HG02610 (cell line): ENCODE results near the gene DLL1.
A peak's percentile ranks its signal among the peaks of the same experiment; 100 is the strongest.

Experiments used
- ATAC-seq: cut with Tn5 transposase; IDR thresholded peaks from one replicate; pipeline ENCODE4 v1.9.1; 2021; ENCODE audit warnings: mild to moderate bottlenecking, moderate library complexity; ENCODE audit not compliant: unreplicated experiment

Gene DLL1

DNA sequence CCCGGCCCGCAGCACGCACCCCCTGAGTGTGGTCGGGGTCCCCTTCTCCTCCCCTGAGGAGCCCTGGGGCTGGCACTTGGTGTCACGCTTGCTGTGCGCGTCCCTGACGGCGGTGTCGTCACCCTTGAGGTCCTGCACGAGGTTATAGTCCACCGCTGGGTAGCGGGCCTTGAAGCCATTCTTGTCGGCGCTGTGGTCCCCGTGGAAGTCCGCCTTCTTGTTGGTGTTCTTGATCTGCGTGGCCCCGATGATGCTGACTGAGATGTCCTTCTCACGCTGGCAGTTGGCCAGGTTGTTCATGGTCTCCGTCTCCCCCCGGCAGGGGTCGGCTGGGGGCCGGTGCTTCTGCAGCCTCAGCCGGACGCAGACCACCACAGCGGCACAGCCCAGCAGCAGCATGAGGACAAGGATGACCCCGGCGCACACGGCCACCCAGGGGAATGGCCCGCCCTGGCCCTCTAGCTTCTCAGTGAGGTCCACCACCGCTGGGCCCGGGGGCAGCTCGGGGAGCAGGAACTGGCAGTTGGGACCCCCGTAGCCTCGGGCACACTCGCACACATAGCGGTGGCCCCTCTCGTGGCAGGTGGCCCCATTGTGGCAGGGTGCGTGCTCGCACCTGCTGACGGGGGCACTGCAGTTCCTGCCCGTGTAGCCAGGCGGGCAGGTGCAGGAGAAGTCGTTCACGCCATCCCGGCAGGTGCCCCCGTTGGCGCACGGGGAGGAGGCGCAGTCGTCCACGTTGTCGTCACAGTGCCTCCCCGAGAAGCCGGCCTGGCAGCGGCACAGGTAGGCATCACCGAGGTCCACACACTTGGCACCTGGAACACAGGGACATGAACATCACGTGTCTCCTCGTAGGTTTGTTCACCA, 7.4 kb downstream of the DLL1 start:
- ATAC-seq, result no peak

DNA sequence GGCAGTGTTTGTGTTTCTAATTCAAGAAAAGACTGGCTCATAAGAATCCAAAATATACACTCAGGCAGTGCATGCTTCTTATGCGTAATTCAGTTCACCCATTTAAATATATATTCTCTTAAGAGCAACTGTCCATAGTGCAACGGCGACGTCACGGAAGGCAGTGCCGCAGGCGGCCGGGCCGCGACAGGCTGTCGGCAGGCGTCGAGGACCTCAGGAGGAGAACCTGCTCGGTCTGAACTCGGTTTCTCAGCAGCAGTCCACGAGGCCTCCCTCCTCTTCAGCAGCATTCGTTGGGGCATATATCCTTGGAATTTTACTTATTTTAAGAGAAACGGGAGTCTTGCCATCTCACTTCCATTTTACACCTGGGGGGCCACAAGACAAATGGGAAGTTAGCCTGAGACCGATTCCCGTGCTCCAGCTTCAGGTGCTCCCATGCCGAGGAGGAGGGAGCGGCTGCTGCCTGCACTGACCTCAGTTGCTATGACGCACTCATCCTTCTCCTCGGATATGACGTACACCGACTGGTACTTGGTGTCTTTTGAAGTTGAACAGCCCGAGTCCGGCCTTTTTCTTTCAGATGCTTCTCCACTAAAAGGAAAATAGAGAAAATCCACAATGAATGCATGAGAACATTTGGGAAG, 8.2 kb downstream of the DLL1 start:
- ATAC-seq, result no peak

DNA sequence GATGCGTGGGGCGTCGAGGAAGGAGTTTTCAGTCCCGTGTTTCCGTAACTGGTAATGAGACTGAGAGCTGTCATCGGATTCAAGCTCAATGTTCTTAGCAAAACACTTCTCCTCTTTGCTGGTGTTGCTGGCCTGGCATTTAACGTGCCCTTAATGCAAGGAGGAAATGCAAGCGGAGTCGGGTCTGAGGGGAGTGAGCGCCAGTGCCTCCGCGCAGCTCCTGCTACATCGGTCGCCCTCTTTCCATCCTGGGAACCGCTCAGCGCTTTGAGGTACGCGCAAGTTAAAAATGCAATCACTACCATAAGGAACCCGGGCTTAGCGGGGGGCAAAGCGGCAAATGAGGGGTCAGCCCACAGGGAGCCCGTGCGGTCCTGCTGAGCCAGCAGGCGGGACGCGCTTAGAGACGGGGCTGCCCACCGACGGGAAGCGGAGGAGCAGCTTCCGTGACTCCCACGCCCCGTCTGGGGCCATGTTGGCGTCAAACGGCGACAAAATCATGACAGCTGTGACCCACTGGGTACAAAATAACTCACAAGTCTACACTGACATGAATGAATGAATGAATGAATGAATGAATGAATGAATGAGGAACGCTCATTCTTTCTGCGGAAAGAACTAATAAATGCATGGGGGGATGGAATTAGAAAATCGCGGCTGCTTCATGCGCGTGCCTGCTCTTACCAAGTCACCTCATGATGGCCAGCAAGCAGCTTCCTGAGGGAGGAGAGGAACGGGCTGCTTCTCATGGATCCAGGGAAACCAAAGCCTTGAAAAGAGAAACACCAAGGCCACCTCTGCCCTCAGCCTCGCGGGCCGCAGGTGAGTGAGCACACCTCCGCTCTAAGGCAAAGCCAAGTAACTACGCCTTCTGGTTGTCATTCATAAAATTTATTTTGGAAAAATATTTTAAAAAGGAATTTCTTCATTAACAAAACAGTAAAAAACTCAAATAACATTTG, 9.3 kb downstream of the DLL1 start:
- no peak for ATAC-seq

GRCh38 chr6:170280689-170281045, 10.2 kb downstream of the DLL1 start:
- no peak for ATAC-seq

- no peak for ATAC-seq
Measured at GRCh38 chr6:170279977-170280688, 10.7 kb downstream of the DLL1 start.

DNA sequence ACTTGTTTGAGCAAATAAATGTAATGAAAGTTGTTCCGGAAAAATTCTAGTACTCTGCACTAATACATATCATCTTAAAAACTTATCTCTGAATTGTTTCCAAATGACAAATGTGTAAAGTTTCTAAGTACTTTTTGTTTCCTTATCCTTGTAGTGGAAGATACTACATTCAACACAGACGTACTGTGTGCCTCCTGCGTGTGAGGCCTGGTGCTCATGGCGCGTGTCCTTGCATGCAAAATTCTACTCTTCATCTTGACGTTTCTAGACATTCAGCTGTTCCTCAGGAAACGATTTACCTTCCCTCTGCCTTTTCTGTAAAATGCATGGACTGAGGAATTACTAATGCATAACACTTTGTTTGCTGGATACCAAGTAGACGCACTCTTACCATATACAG, 11.5 kb downstream of the DLL1 start:
- ATAC-seq, result no peak

GRCh38 chr6:170278743-170279094, 12.2 kb downstream of the DLL1 start:
- ATAC-seq, result no peak

DNA sequence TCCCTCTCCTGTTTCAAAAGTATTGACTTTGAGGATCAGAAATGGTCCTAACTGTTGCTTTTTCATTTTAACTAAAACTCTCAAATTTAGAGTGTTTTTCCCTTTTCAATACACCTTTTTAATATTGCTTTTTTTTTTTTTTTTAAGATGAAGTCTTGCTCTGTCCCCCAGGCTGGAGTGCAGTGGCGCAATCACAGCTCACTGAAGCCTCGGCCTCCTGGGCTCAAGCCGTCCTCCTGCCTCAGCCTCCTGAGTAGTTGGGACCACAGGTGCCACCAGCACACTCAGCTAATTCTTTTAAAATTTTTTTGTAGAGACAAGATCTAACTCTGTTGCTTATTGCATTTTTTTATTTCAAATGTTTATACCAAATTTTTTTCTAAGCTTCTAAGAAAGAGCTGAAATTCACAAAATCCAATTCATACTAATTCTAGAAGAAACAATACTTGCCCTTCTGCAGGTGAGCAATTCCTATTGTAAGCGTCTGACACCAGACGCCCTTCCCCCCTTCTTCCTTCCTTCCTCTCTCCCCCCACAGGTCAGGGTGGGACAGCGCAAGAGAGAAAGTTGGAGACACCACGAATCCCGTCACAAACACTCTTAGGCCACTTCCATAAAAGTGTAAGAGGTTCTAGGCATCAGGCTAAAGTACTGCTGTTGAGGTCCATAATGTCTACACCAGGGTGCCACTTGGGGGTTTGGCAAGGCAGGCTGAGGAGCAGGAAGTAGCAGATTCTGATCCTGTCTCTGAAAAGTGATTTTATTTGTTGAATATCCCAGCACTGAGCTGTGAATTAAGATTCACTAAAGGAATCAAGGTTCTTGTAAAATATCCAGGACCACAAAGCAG, 12.8 kb downstream of the DLL1 start:
- no peak for ATAC-seq

DNA sequence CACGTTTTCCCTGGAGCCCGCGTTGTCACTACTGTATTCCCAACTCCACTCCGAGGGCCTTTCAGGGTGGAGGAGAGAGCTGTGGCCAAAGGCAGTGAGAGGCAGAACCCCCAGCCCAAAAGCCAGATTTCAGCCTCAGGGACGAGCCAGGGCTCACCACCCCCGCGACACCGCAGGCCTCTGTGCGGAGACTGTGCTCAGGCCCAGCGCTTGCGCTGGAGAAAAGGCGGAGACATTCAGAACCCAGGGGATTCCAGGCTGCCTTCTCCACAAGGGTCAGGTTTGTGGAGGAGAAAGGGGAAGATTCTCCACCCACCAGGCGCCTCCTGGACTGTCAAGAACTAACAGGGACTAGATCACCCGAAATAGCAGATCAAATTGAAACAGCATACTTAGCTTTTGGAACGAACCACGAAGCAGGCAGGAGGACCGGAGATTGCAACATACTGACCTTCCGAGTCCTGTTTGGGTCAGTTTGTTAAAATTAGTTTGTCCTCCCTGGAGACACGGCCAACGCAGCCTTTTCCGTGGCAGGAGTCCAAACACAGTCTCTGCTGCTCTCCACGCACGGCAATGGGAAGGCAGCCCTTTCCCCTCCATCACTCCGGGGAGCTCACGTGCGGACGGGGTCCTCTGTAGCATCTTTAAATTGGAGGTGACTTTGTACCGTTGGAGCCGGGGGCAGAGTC, 14.4 kb downstream of the DLL1 start:
- no peak for ATAC-seq

DNA sequence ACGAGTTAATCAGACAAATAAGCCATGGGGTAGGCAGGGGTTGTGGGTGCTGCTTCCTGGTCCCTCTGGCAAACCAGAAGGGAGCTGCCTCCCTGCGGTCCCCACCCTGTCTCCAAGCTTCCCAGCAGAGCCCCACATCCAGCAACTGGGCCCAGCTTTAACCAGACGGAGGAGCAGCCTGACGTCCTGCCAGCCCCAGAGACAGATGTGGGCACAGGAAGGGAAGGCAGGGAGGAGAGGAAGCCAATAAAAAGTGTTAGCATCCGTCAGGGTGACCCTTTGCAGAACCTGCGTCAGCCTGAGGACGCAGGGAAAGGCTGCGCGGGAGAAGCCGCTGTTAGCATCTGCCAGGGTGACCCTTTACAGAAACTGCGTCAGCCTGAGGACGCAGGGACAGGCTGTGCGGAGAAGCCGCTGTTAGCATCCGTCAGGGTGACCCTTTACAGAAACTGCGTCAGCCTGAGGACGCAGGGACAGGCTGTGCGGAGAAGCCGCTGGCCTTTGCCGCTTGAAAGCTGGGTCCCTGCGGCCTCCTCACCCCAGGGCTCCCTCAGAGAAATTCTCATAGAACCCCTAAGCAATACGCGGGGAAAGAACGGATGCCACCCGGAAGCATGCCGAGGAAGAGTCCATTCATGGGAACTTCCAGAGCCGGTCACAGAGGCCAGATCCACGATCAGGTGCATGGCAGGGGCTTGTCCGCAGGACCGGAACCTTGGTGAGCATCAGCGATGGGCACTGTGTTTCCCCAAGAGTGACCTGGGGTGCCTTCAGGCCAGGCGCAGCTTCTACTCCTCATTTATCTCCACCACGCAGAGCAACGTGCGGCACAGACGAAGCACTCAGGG, 15.9 kb downstream of the DLL1 start:
- ATAC-seq, result no peak

DNA sequence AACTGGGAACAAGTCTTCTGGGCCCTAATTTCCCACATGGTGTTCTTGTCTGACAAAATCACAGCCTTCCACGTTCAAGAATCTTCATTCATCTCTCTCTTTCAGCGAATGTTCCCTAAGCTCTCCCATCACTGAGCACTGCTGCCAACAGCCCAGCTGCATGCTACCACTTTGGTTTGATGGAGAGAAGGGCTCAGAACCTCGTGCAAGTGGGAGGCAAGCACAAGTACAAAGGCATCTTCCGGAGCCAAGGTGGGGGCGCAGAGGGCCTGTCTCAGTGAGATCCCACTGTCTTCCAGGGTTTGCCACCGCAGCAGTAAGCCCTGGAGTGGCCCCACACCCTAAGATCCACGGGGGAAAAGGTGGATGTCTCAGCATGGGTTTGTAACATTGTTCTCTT, 17.2 kb downstream of the DLL1 start:
- ATAC-seq, result no peak

DNA sequence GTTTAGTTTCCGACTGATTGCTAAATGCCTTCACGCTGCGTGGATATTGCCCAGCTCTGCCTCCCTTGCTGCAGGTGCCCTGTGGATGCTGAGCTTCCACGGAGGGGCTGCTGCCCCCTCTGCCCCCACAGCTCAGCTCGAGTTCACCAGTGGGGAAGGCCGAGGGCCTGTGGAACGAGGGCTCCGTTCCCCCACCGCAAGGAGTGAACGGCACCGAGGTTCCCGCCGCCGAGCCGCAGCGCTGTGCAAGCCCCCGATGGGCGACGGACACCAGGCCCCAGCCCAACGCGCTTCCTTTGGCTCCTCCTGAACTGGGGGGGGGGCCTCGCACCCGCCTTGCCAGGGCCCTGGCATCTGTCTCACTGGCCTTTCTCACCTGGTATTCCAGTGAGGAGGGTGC, 17.7 kb downstream of the DLL1 start:
- no peak for ATAC-seq

GRCh38 chr6:170272341-170273065, 18.4 kb downstream of the DLL1 start:
- no peak for ATAC-seq

- peak; percentile 94 for ATAC-seq
Measured at GRCh38 chr6:170271771-170272314, 19.0 kb downstream of the DLL1 start.

GRCh38 chr6:170270984-170271593, 19.8 kb downstream of the DLL1 start:
- no peak for ATAC-seq

- ATAC-seq, result no peak
Measured at GRCh38 chr6:170269846-170270541, 20.9 kb downstream of the DLL1 start.
